ENCODE data around the gene SULT4A1. TPM values are rescaled to one million over a fixed set of nuclear protein-coding genes. Genes with fewer than 3 reads are reported as not detected.

SULT4A1 gene
- total RNA-seq, 1 experiment from 2014 or later = 15.0 TPM

DNA sequence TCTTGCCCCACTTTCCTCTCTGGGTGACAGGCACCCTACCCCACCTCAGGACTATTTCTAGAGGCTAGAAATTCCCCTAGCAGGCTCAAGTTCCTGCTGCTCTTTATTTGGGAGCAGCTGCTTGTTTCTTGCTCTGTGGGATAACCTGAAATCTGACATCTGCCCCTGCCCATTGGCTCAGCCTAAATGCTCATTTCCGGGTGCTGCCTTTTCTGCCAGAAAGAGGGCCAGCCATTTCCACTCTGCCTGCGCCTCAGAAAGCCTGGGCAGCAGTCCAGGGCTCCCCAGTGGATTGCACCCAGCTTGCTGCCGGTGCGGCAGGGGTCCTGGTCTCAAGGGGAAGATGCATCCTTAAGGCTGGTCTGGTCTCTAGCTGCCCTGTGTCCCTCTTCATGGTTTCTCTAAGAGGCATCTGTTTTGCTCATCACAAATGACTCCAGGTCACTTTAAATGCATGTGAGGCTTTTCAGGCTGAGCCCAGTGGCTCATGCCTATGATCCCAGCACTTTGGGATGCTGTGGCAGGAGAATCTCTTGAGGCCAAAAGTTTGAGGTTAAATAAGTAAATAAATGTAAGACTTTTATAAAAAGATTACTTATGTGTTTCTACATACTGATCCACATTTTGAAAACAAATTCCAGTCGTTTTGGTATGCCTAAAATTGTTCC lies 39.8 kb upstream of the SULT4A1 start:
- Histone ChIP-seq H3K56ac (ENCODE audit: insufficient read length, low read depth, low read length) (no peak overlapping the region), H3K18ac (ENCODE audit: insufficient read length, low read depth, low read length) (no peak overlapping the region), H3K9me3 (ENCODE audit: control insufficient read depth, low read depth, low read length) (no peaks in the 10 kb centered on the region), H2BK120ac (ENCODE audit: low read depth, low read length, poor library complexity, severe bottlenecking) (no peak overlapping the region), H2BK15ac (ENCODE audit: low read depth, low read length) (no peak overlapping the region), H2BK20ac (ENCODE audit: low read depth, low read length, poor library complexity, severe bottlenecking) (no peak overlapping the region), H3K4me1 (ENCODE audit: insufficient read depth, low read length) (no peaks in the 10 kb centered on the region), H3K14ac (ENCODE audit: insufficient read depth, low read length) (no peak overlapping the region), H3K79me2 (ENCODE audit: insufficient read depth, low read length) (no peaks in the 10 kb centered on the region), H3K9ac (ENCODE audit: extremely low read depth, insufficient read length, low read length) (no peak overlapping the region), H3K27ac (ENCODE audit: insufficient read length, low read depth, low read length) (no peak overlapping the region), H3K4me2 (ENCODE audit: insufficient read depth, insufficient read length, low read length) (no peak overlapping the region), H2AFZ (ENCODE audit: low read length) (no peak overlapping the region), H3K23me2 (ENCODE audit: insufficient read length, low read depth, low read length, poor library complexity, severe bottlenecking) (no peaks in the 10 kb centered on the region), H3K4ac (ENCODE audit: low read depth, low read length) (no peak overlapping the region), H2BK12ac (ENCODE audit: insufficient read length, low read depth, low read length) (no peak overlapping the region), H4K20me1 (ENCODE audit: control insufficient read depth, insufficient read depth, insufficient read length) (no peaks in the 10 kb centered on the region), H3K27me3 (ENCODE audit: insufficient read depth, low read length) (no peaks in the 10 kb centered on the region), H4K8ac (replicated peaks; ENCODE audit: insufficient read length, low read depth, low read length) (no peak overlapping the region), H3K23ac (ENCODE audit: insufficient read length, low read depth, low read length) (no peak overlapping the region), H3K79me1 (ENCODE audit: insufficient read depth, low read depth, low read length, poor library complexity, severe bottlenecking) (no peaks in the 10 kb centered on the region), H3T11ph (ENCODE audit: low read length) (no peak overlapping the region), H4K5ac (ENCODE audit: insufficient read length, low read depth, low read length) (no peak overlapping the region), H2BK5ac (ENCODE audit: insufficient read length, low read length) (no peak overlapping the region), H4K91ac (ENCODE audit: insufficient read length, low read depth, low read length) (no peak overlapping the region), H2AK5ac (ENCODE audit: insufficient read length, low read length) (no peak overlapping the region)
- Mint-ChIP-seq H3K27me3 (ENCODE audit: low read depth) (peaks cover 23% of the 10 kb centered on the region), H3K9me3 (peaks cover 11% of the 10 kb centered on the region in 2 experiments; a peak in 4 of 5 replicates), H3K36me3 (ENCODE audit: insufficient read depth in 1 of 3, low read depth in 3 of 3) (peaks cover 0 to 11% (median 0%) of the 10 kb centered on the region in 3 experiments; a peak in 3 of 7 replicates), H3K4me1 (peaks cover 0 to 2% of the 10 kb centered on the region in 2 experiments; a peak in 1 of 4 replicates), H3K27ac (no peak overlapping the region), H3K4me3 (no peak overlapping the region)
- DNase-seq = no peak
- TF ChIP-seq, protein P1, sequence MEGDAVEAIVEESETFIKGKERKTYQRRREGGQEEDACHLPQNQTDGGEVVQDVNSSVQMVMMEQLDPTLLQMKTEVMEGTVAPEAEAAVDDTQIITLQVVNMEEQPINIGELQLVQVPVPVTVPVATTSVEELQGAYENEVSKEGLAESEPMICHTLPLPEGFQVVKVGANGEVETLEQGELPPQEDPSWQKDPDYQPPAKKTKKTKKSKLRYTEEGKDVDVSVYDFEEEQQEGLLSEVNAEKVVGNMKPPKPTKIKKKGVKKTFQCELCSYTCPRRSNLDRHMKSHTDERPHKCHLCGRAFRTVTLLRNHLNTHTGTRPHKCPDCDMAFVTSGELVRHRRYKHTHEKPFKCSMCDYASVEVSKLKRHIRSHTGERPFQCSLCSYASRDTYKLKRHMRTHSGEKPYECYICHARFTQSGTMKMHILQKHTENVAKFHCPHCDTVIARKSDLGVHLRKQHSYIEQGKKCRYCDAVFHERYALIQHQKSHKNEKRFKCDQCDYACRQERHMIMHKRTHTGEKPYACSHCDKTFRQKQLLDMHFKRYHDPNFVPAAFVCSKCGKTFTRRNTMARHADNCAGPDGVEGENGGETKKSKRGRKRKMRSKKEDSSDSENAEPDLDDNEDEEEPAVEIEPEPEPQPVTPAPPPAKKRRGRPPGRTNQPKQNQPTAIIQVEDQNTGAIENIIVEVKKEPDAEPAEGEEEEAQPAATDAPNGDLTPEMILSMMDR (conservative IDR thresholded peaks at IDR 0.05) = no peak
- no CpG with 5 or more reads among the region's 5 CpGs for WGBS (ENCODE audit: extremely low coverage, insufficient read length, low lambda C conversion rate)

All from H9 (cell line).